Stimulated activated naive CD4-positive, alpha-beta T cell treated with Interleukin-2 at 50 U/mL for 16 hours (primary cell): ENCODE data around the gene PEX11B.

Source experiments
- DNase-seq: peaks from one replicate; lab custom pipeline; 2025; lab: John Stamatoyannopoulos, UW

PEX11B gene

GRCh38 chr1:145918144-145918991 is at the start of gene PEX11B:
TSS of gene PEX11B (minus strand) at chr1:145918717. CDS start at chr1:145918688, 29 bp downstream.
- DNase-seq: peak; percentile 97

GRCh38 chr1:145967288-145967687 is 48.8 kb upstream of the PEX11B start:
- DNase-seq: no peak

- no peak for DNase-seq
These were observed 46.7 kb upstream of the PEX11B start for GRCh38 chr1:145965119-145965744.

- peak; percentile 93 for DNase-seq
These were observed 46.0 kb upstream of the PEX11B start, which contains the start of the genes ANKRD34A and POLR3GL for GRCh38 chr1:145964328-145965118. TSS of gene ANKRD34A (minus strand) at chr1:145964575. CDS start at chr1:145961759, 2,816 bp downstream. TSS of gene POLR3GL (plus strand) at chr1:145964690. CDS start at chr1:145974866, 10,176 bp downstream.

GRCh38 chr1:145963265-145964019 is 44.9 kb upstream of the PEX11B start:
- no peak for DNase-seq

- peak; percentile 62 for DNase-seq
These were observed 43.9 kb upstream of the PEX11B start for GRCh38 chr1:145962157-145963102.

- peak; percentile 52 for DNase-seq
These were observed 43.1 kb upstream of the PEX11B start for GRCh38 chr1:145961425-145962156.

- DNase-seq: no peak
These were observed 42.5 kb upstream of the PEX11B start for GRCh38 chr1:145961109-145961424.

- DNase-seq: peak; percentile 40
These were observed 42.1 kb upstream of the PEX11B start for GRCh38 chr1:145960468-145961108.

GRCh38 chr1:145959957-145960467 is 41.5 kb upstream of the PEX11B start:
- no peak for DNase-seq

GRCh38 chr1:145959333-145959732 is 40.8 kb upstream of the PEX11B start:
- no peak for DNase-seq

- no peak for DNase-seq
These were observed 40.2 kb upstream of the PEX11B start for GRCh38 chr1:145958734-145959133.

- DNase-seq: peak; percentile 95
These were observed 39.2 kb upstream of the PEX11B start, which contains the start of gene LIX1L for GRCh38 chr1:145957443-145958319. TSS of gene LIX1L (minus strand) at chr1:145958017. CDS start at chr1:145957927, 90 bp downstream.

GRCh38 chr1:145956781-145957442 is 38.4 kb upstream of the PEX11B start:
- DNase-seq: no peak

GRCh38 chr1:145956361-145956760 is 37.8 kb upstream of the PEX11B start:
- no peak for DNase-seq

- no peak for DNase-seq
These were observed 36.9 kb upstream of the PEX11B start for GRCh38 chr1:145955436-145955835.

GRCh38 chr1:145953861-145954260 is 35.3 kb upstream of the PEX11B start:
- no peak for DNase-seq
